WTC11 (cell line): ENCODE data around the gene TMEM250. TPM values are rescaled to one million over a fixed set of nuclear protein-coding genes. Genes with fewer than 3 reads are reported as not detected.

Experiments
- ATAC-seq: fragments of 200-7000 bp; cut with Tn5 transposase; 2 replicates; pipeline ENCODE4 v1.10.0; 2021; ENCODE audit warnings: mild to moderate bottlenecking, moderate library complexity
- CTCF ChIA-PET: fragments of 300-600 bp; sonication (Branson Sonifier 250); formaldehyde crosslinking; loops from one replicate; lab custom pipeline; 2021; ENCODE audit warnings: antibody characterized with exemption; lab: Charles Lee
- POLR2A ChIA-PET: fragments of 350-600 bp; sonication (Branson Sonifier 250); formaldehyde crosslinking; loops from one replicate; lab custom pipeline; 2021; ENCODE audit warnings: antibody characterized with exemption; lab: Charles Lee
- DNase-seq: peaks from one replicate; pipeline ENCODE4 v3.0.0; 2021; ENCODE audit warnings: low spot score
- H3K27ac Mint-ChIP-seq: 2 replicates; pipeline ENCODE4 v1.8.0; 2021; ENCODE audit warnings: mixed read lengths
- H3K27me3 Mint-ChIP-seq: 2 replicates; pipeline ENCODE4 v1.8.0; 2021; ENCODE audit warnings: low read depth, mild to moderate bottlenecking, moderate library complexity, mixed read lengths
- H3K36me3 Mint-ChIP-seq: 2 replicates; pipeline ENCODE4 v1.8.0; 2021; ENCODE audit warnings: mixed read lengths
- H3K4me1 Mint-ChIP-seq: 2 replicates; pipeline ENCODE4 v1.8.0; 2022; ENCODE audit warnings: mixed read lengths
- H3K4me3 Mint-ChIP-seq: 2 replicates; pipeline ENCODE4 v1.8.0; 2021; ENCODE audit warnings: mild to moderate bottlenecking, moderate library complexity, mixed read lengths
- H3K9me3 Mint-ChIP-seq: 2 replicates; pipeline ENCODE4 v1.8.0; 2021; ENCODE audit warnings: mixed read lengths
- AR ChIP-seq: fragments of 250-450 bp; sonication (Bioruptor Pico); IDR thresholded peaks from 2 replicates; pipeline ENCODE4 v1.9.0; 2021; ENCODE audit warnings: mild to moderate bottlenecking
- CBFB ChIP-seq: sonication (generic); formaldehyde crosslinking; IDR thresholded peaks from 2 replicates; pipeline ENCODE4 v1.8.1; 2022; ENCODE audit warnings: mild to moderate bottlenecking, low read depth, missing genetic modification reagents
- CREB1 ChIP-seq: sonication (generic); formaldehyde crosslinking; IDR thresholded peaks from 2 replicates; pipeline ENCODE4 v1.8.0; 2023; ENCODE audit warnings: mild to moderate bottlenecking, missing genetic modification reagents
- FOXJ3 ChIP-seq: sonication (generic); formaldehyde crosslinking; IDR thresholded peaks from 2 replicates; pipeline ENCODE4 v1.9.0; 2021; ENCODE audit warnings: missing genetic modification reagents, mild to moderate bottlenecking, borderline replicate concordance
- FOXK1 ChIP-seq: sonication (generic); formaldehyde crosslinking; IDR thresholded peaks from 2 replicates; pipeline ENCODE4 v1.8.0; 2022; ENCODE audit warnings: mild to moderate bottlenecking, moderate library complexity, missing genetic modification reagents
- FOXP1 ChIP-seq: sonication (generic); formaldehyde crosslinking; IDR thresholded peaks from 2 replicates; pipeline ENCODE4 v1.8.0; 2022; ENCODE audit warnings: missing genetic modification reagents, mild to moderate bottlenecking, moderate library complexity, borderline replicate concordance
- FOXP4 ChIP-seq: sonication (generic); formaldehyde crosslinking; IDR thresholded peaks from 2 replicates; pipeline ENCODE4 v1.8.0; 2022; ENCODE audit warnings: mild to moderate bottlenecking, missing genetic modification reagents
- IRF1 ChIP-seq: sonication (generic); formaldehyde crosslinking; IDR thresholded peaks from 2 replicates; pipeline ENCODE4 v1.8.0; 2023; ENCODE audit warnings: missing genetic modification reagents
- SMAD3 ChIP-seq: sonication (generic); formaldehyde crosslinking; IDR thresholded peaks from 2 replicates; pipeline ENCODE4 v1.8.0; 2022; ENCODE audit warnings: missing genetic modification reagents, mild to moderate bottlenecking, borderline replicate concordance
- USF1 ChIP-seq: sonication (generic); formaldehyde crosslinking; IDR thresholded peaks from 2 replicates; pipeline ENCODE4 v1.8.0; 2022; ENCODE audit warnings: mild to moderate bottlenecking, missing genetic modification reagents
- ZBTB21 ChIP-seq: sonication (generic); formaldehyde crosslinking; IDR thresholded peaks from 2 replicates; pipeline ENCODE4 v1.8.1; 2023; ENCODE audit warnings: mild to moderate bottlenecking, missing genetic modification reagents, borderline replicate concordance
- ZNF317 ChIP-seq: sonication (generic); formaldehyde crosslinking; IDR thresholded peaks from 2 replicates; pipeline ENCODE4 v1.8.1; 2023; ENCODE audit warnings: low read depth, mild to moderate bottlenecking, moderate library complexity, missing genetic modification reagents, borderline replicate concordance
- ZNF396 ChIP-seq: fragments of 250-450 bp; sonication (Bioruptor Pico); IDR thresholded peaks from 2 replicates; pipeline ENCODE4 v1.8.0; 2021; ENCODE audit warnings: mild to moderate bottlenecking, moderate library complexity, borderline replicate concordance
- ZNF532 ChIP-seq: fragments of 250-450 bp; sonication (Bioruptor Pico); IDR thresholded peaks from 2 replicates; pipeline ENCODE4 v1.9.0; 2021; ENCODE audit warnings: mild to moderate bottlenecking, borderline replicate concordance
- ZNF671 ChIP-seq: fragments of 250-450 bp; sonication (Bioruptor Pico); IDR thresholded peaks from 2 replicates; pipeline ENCODE4 v1.8.0; 2021; ENCODE audit warnings: mild to moderate bottlenecking
- ZSCAN18 ChIP-seq: fragments of 250-450 bp; sonication (Bioruptor Pico); IDR thresholded peaks from 2 replicates; pipeline ENCODE4 v2.1.2; 2022; ENCODE audit warnings: mild to moderate bottlenecking, moderate library complexity
- total RNA-seq: library from RNA; stranded (reverse); gene quantifications from 3 replicates; pipeline ENCODE4 v1.2.3, GENCODE V29; 2021

The TMEM250 gene
- total RNA-seq, 1 experiment from 2014 or later, result 39.4 TPM

- no peak for TF ChIP-seq CBFB
These were observed 10.6 kb downstream of the TMEM250 start (continued) for GRCh38 chr9:136107953-136108647.

GRCh38 chr9:136107155-136107952 is 11.3 kb downstream of the TMEM250 start:
- no peak for DNase-seq
- Mint-ChIP-seq H3K36me3 (no peaks in the 10 kb centered on the region), H3K4me1 (peaks cover 63% of the 10 kb centered on the region), H3K9me3 (no peaks in the 10 kb centered on the region), H3K27me3 (no peaks in the 10 kb centered on the region; the same call in 1 of the 2 replicates), H3K27ac (peak overlapping the region; percentile 57; the same call in 1 of the 2 replicates), H3K4me3 (no peak overlapping the region)
- peak; percentile 4; the same call in 1 of the 2 replicates for ATAC-seq
- TF ChIP-seq ZBTB21, result no peak
- no peak for TF ChIP-seq FOXP1 (CRISPR knock-in tag)
- TF ChIP-seq ZNF317 (CRISPR knock-in tag), result no peak
- no peak for TF ChIP-seq FOXJ3 (CRISPR knock-in tag)
- no peak for TF ChIP-seq ZNF396
- TF ChIP-seq USF1, result no peak
- no peak for TF ChIP-seq ZNF532 (CRISPR knock-in tag)
- no peak for TF ChIP-seq ZSCAN18 (CRISPR knock-in tag)
- no peak for TF ChIP-seq SMAD3 (CRISPR knock-in tag)
- TF ChIP-seq IRF1 (CRISPR knock-in tag), result no peak
- CTCF ChIA-PET, result interaction anchor here (0.7 to 1.3 kb wide), 4 partner anchors 12 to 139 kb away, joined by 3 to 6 read pairs (median 4); partner anchors contain the start of gene NACC2
- POLR2A ChIA-PET, result no interaction called here

GRCh38 chr9:136105398-136106135 is 13.1 kb downstream of the TMEM250 start:
- no peaks in the 10 kb centered on the region for H3K9me3 Mint-ChIP-seq
- H3K4me1 Mint-ChIP-seq, result peaks cover 58% of the 10 kb centered on the region
- ATAC-seq (no peak), DNase-seq (no peak)
- peak overlapping the region; percentile 90; the same call in 1 of the 2 replicates for H3K27ac Mint-ChIP-seq
- no peaks in the 10 kb centered on the region for H3K36me3 Mint-ChIP-seq
- H3K4me3 Mint-ChIP-seq, result no peak overlapping the region
- no peaks in the 10 kb centered on the region; the same call in 1 of the 2 replicates for H3K27me3 Mint-ChIP-seq
- POLR2A ChIA-PET, result no interaction called here
- CTCF ChIA-PET, result interaction anchor here (1.2 to 1.9 kb wide), 2 partner anchors 12 to 17 kb away, joined by 3 to 11 read pairs; no protein-coding TSS in a partner anchor
- TF ChIP-seq FOXK1 (CRISPR knock-in tag) (no peak), SMAD3 (CRISPR knock-in tag) (no peak), ZNF671 (no peak), FOXP4 (CRISPR knock-in tag) (no peak), ZBTB21 (no peak), AR (CRISPR knock-in tag) (no peak), CREB1 (no peak)
